ENCODE measurements around the gene SMIM35.

GRCh38 chr11:118114266-118114665 is 27.5 kb upstream of the SMIM35 start:
- TF ChIP-seq CTCF (IDR thresholded peaks at IDR 0.05) = no peak
- TF ChIP-seq POLR2A (IDR thresholded peaks at IDR 0.05) = no peak
